A673 (cell line): ENCODE measurements around the gene VENTX. TPM values are rescaled to one million over a fixed set of nuclear protein-coding genes. Genes with fewer than 3 reads are reported as not detected.
"Not testable (repeated sequence)": the region's sequence is repeated elsewhere in the genome, so short reads cannot be mapped to it uniquely, and the experiment has no call there.

Experiments used
- BruUV-seq: library from RNA; stranded (reverse); fragments of 400-500 nt; replicated peaks from 2 replicates; lab custom pipeline; 2021; lab: Mats Ljungman, UMichigan
- CTCF ChIA-PET: fragments of 300-600 bp; sonication (Branson Sonifier 250); formaldehyde crosslinking; loops from one replicate; lab custom pipeline; 2022; ENCODE audit warnings: antibody characterized with exemption; lab: Charles Lee
- POLR2A ChIA-PET: fragments of 300-600 bp; sonication (Branson Sonifier 250); formaldehyde crosslinking; loops from one replicate; lab custom pipeline; 2022; ENCODE audit warnings: antibody characterized with exemption; ENCODE audit not compliant: low non-redundant PET; lab: Charles Lee
- DNase-seq: peaks from one replicate; pipeline ENCODE4 v3.0.0-alpha.2; 2015; ENCODE audit warnings: low spot score
- H3K27ac ChIP-seq: fragments of 200-600 bp; sonication (generic); 2 replicates; pipeline ENCODE4 v1.5.1; 2016; ENCODE audit warnings: mixed run types, low read depth, mild to moderate bottlenecking, mixed read lengths, antibody characterized with exemption, low read length; ENCODE audit not compliant: poor library complexity, severe bottlenecking
- H3K27me3 ChIP-seq: fragments of 200-600 bp; sonication (generic); replicated peaks from 2 replicates; pipeline ENCODE4 v1.6.1; 2017; ENCODE audit warnings: mixed run types, low read depth, mild to moderate bottlenecking, mixed read lengths, antibody characterized with exemption, low read length; ENCODE audit not compliant: insufficient read depth, poor library complexity
- H3K36me3 ChIP-seq: fragments of 200-600 bp; sonication (generic); 2 replicates; pipeline ENCODE4 v1.6.1; 2016; ENCODE audit warnings: mixed run types, mild to moderate bottlenecking, mixed read lengths, antibody characterized with exemption, low read length; ENCODE audit not compliant: insufficient read depth, poor library complexity, severe bottlenecking
- H3K4me1 ChIP-seq: fragments of 200-600 bp; sonication (generic); 2 replicates; pipeline ENCODE4 v1.6.1; 2017; ENCODE audit warnings: mixed run types, mild to moderate bottlenecking, mixed read lengths, antibody characterized with exemption, low read length; ENCODE audit not compliant: insufficient read depth, poor library complexity, severe bottlenecking
- H3K4me3 ChIP-seq: fragments of 200-600 bp; sonication (generic); 2 replicates; pipeline ENCODE4 v1.5.1; 2016; ENCODE audit warnings: low read depth, mixed run types, mild to moderate bottlenecking, mixed read lengths, low read length; ENCODE audit not compliant: poor library complexity, severe bottlenecking
- H3K9me3 ChIP-seq: fragments of 200-600 bp; sonication (generic); 2 replicates; pipeline ENCODE4 v1.6.1; 2016; ENCODE audit warnings: mixed run types, low read depth, mild to moderate bottlenecking, mixed read lengths, antibody characterized with exemption, low read length; ENCODE audit not compliant: poor library complexity, severe bottlenecking
- CTCF ChIP-seq: fragments of 300-800, 200-600 bp; sonication (generic); conservative IDR thresholded peaks from 2 replicates; pipeline ENCODE4 v1.5.1; 2017; ENCODE audit warnings: low read depth, mild to moderate bottlenecking, antibody characterized with exemption, low read length, moderate library complexity, mixed read lengths
- EZH2 ChIP-seq: fragments of 200-600 bp; sonication (generic); IDR thresholded peaks from 2 replicates; pipeline ENCODE4 v1.6.1; 2017; ENCODE audit warnings: borderline replicate concordance, low read depth, mild to moderate bottlenecking, mixed read lengths, antibody characterized with exemption, low read length; ENCODE audit not compliant: poor library complexity, severe bottlenecking
- intact Hi-C: fragments of 100-400 bp; cut with micrococcal nuclease; formaldehyde crosslinking; loops from one replicate; pipeline ENCODE4 v1.10.0; 2022; ENCODE audit not compliant: unreplicated experiment
- total RNA-seq: library from RNA; stranded (reverse); gene quantifications from 2 replicates; pipeline ENCODE4 v1.2.3, GENCODE V29; 2021

The VENTX gene
- total RNA-seq, 1 experiment from 2014 or later = not detected

- H3K4me3 ChIP-seq = no peak overlapping the region
- intact Hi-C loops = no loop called here
- ChIA-PET POLR2A (no interaction called here), CTCF (no interaction called here)
- BruUV-seq = no TSS peak
- H3K27ac ChIP-seq = no peak overlapping the region
- no peak for DNase-seq
- no peak for TF ChIP-seq CTCF
- peak; percentile 90 for TF ChIP-seq EZH2
- H3K4me1 ChIP-seq = no peaks in the 10 kb centered on the region
- H3K36me3 ChIP-seq = no peaks in the 10 kb centered on the region
- H3K9me3 ChIP-seq = no peaks in the 10 kb centered on the region
- peaks cover 92% of the 10 kb centered on the region for H3K27me3 ChIP-seq
Observed at GRCh38 chr10:133230387-133231195, 7.1 kb upstream of the VENTX start.

GRCh38 chr10:133231244-133231945 lies 6.3 kb upstream of the VENTX start:
- no peaks in the 10 kb centered on the region for H3K4me1 ChIP-seq
- H3K27me3 ChIP-seq = peaks cover 92% of the 10 kb centered on the region
- no peak overlapping the region for H3K4me3 ChIP-seq
- ChIA-PET CTCF (no interaction called here), POLR2A (no interaction called here)
- no peaks in the 10 kb centered on the region for H3K9me3 ChIP-seq
- intact Hi-C loops = no loop called here
- H3K36me3 ChIP-seq = no peaks in the 10 kb centered on the region
- no peak overlapping the region for H3K27ac ChIP-seq
- BruUV-seq = no TSS peak
- no peak for DNase-seq
- TF ChIP-seq CTCF = no peak
- TF ChIP-seq EZH2 = peak; percentile 48

GRCh38 chr10:133231946-133232574 lies 5.6 kb upstream of the VENTX start:
- ChIA-PET CTCF (no interaction called here), POLR2A (no interaction called here)
- TF ChIP-seq EZH2 (no peak), CTCF (no peak)
- no peak for DNase-seq
- no peaks in the 10 kb centered on the region for H3K36me3 ChIP-seq
- no peaks in the 10 kb centered on the region for H3K9me3 ChIP-seq
- no peaks in the 10 kb centered on the region for H3K4me1 ChIP-seq
- BruUV-seq = no TSS peak
- no peak overlapping the region for H3K27ac ChIP-seq
- H3K4me3 ChIP-seq = no peak overlapping the region
- H3K27me3 ChIP-seq = peaks cover 92% of the 10 kb centered on the region
- intact Hi-C loops = no loop called here

GRCh38 chr10:133234796-133235195 lies 2.9 kb upstream of the VENTX start:
- H3K9me3 ChIP-seq, BruUV-seq, H3K4me1 ChIP-seq, intact Hi-C loops, H3K4me3 ChIP-seq, POLR2A ChIA-PET, H3K27ac ChIP-seq, H3K36me3 ChIP-seq, DNase-seq: not testable (repeated sequence)
- CTCF ChIA-PET = interaction anchor here (0.5 kb wide), 1 partner anchor 10 kb away, joined by 3 read pairs; no protein-coding TSS in a partner anchor
- peaks cover 95% of the 10 kb centered on the region for H3K27me3 ChIP-seq
